ENCODE data around the gene LYPD4.

- TF ChIP-seq, protein P1, sequence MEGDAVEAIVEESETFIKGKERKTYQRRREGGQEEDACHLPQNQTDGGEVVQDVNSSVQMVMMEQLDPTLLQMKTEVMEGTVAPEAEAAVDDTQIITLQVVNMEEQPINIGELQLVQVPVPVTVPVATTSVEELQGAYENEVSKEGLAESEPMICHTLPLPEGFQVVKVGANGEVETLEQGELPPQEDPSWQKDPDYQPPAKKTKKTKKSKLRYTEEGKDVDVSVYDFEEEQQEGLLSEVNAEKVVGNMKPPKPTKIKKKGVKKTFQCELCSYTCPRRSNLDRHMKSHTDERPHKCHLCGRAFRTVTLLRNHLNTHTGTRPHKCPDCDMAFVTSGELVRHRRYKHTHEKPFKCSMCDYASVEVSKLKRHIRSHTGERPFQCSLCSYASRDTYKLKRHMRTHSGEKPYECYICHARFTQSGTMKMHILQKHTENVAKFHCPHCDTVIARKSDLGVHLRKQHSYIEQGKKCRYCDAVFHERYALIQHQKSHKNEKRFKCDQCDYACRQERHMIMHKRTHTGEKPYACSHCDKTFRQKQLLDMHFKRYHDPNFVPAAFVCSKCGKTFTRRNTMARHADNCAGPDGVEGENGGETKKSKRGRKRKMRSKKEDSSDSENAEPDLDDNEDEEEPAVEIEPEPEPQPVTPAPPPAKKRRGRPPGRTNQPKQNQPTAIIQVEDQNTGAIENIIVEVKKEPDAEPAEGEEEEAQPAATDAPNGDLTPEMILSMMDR (conservative IDR thresholded peaks at IDR 0.05), result no peak
- TF ChIP-seq ZFX (IDR thresholded peaks at IDR 0.05), result no peak
Observed at GRCh38 chr19:41811036-41811435, 33.4 kb downstream of the LYPD4 start.
